AG04450 (cell line): ENCODE results near the gene LIFR. TPM values are rescaled to one million over a fixed set of nuclear protein-coding genes. Genes with fewer than 3 reads are reported as not detected.

Experiments used
- CTCF ChIA-PET: fragments of 300-600, 350-600 bp; formaldehyde crosslinking; extraction: SDS; loops from one replicate; lab custom pipeline; 2022; ENCODE audit warnings: antibody characterized with exemption, inconsistent platforms; lab: Charles Lee
- POLR2A ChIA-PET: fragments of 350-600 bp; formaldehyde crosslinking; extraction: SDS; loops from one replicate; lab custom pipeline; 2021; ENCODE audit warnings: antibody characterized with exemption, inconsistent platforms; lab: Yijun Ruan, JAX
- DNase-seq: peaks from one replicate; pipeline ENCODE4 v3.0.0-alpha.2; 2011; ENCODE audit warnings: low read depth, low spot score
- H3K27ac ChIP-seq: one replicate; pipeline ENCODE4 v1.5.1; 2012; ENCODE audit warnings: low read depth, low read length, control low read depth
- H3K27me3 ChIP-seq: one replicate; pipeline ENCODE4 v1.6.0; 2012; ENCODE audit warnings: low read length; ENCODE audit not compliant: control insufficient read depth, insufficient read depth
- H3K4me3 ChIP-seq: 2 replicates; pipeline ENCODE4 v1.5.1; 2011; ENCODE audit warnings: mild to moderate bottlenecking, low read depth, low read length, control low read depth
- H3K9me3 ChIP-seq: 2 replicates; pipeline ENCODE4 v1.5.1; 2012; ENCODE audit warnings: low read length; ENCODE audit not compliant: control insufficient read depth, insufficient read depth
- CTCF ChIP-seq: IDR thresholded peaks from 2 replicates; pipeline ENCODE4 v1.5.1; 2011; ENCODE audit warnings: low read depth, low read length, control low read depth, inconsistent platforms
- polyA plus RNA-seq: library from polyadenylated mRNA; depleted of rRNA; stranded (reverse); fragments of >200 nt; gene quantifications from 2 replicates; pipeline ENCODE4 v1.2.3, GENCODE V29; 2011
- small RNA-seq: library from RNA; depleted of rRNA; stranded (forward); fragments of <200 nt; gene quantifications from one replicate; pipeline ENCODE3, GENCODE V24; 2012; ENCODE audit warnings: low read depth; ENCODE audit not compliant: insufficient read length

Gene LIFR
- polyA plus RNA-seq, 1 experiment = 18.6 TPM

GRCh38 chr5:38431242-38431853 lies 125.1 kb downstream of the LIFR start:
- Histone ChIP-seq H3K27me3 (no peaks in the 10 kb centered on the region), H3K4me3 (no peak overlapping the region), H3K27ac (no peak overlapping the region), H3K9me3 (no peaks in the 10 kb centered on the region)
- no peak for TF ChIP-seq CTCF
- no peak for DNase-seq
- ChIA-PET POLR2A (no interaction called here), CTCF (interaction anchor here (0.7 to 5.4 kb wide), 5 partner anchors 10 to 378 kb away, joined by 3 to 50 read pairs (median 3); no protein-coding TSS in a partner anchor)

- no peak for DNase-seq
- H3K27ac ChIP-seq = no peak overlapping the region
- H3K4me3 ChIP-seq = no peak overlapping the region
- POLR2A ChIA-PET = no interaction called here
- TF ChIP-seq CTCF = no peak
- H3K9me3 ChIP-seq = no peaks in the 10 kb centered on the region
- CTCF ChIA-PET = interaction anchor here (0.8 to 2.6 kb wide), 3 partner anchors 14 to 382 kb away, joined by 4 to 10 read pairs (median 5); no protein-coding TSS in a partner anchor
- H3K27me3 ChIP-seq = peaks cover 2% of the 10 kb centered on the region
Observed at GRCh38 chr5:38426986-38427950, 129.2 kb downstream of the LIFR start.

GRCh38 chr5:38426490-38426889 lies 130.0 kb downstream of the LIFR start:
- no peaks in the 10 kb centered on the region for H3K9me3 ChIP-seq
- POLR2A ChIA-PET = no interaction called here
- H3K27ac ChIP-seq = no peak overlapping the region
- no peak for DNase-seq
- no peak overlapping the region for H3K4me3 ChIP-seq
- TF ChIP-seq CTCF = no peak
- CTCF ChIA-PET = interaction anchor here (0.8 to 2.6 kb wide), 3 partner anchors 15 to 383 kb away, joined by 4 to 10 read pairs (median 5); no protein-coding TSS in a partner anchor
- peaks cover 2% of the 10 kb centered on the region for H3K27me3 ChIP-seq

Small RNA genes lying within 50 kb of the gene (small RNA-seq; reads per million reads assigned to genes)
- not detected for gene AC091839.1
- gene MIR3650 = not detected
